ENCODE measurements around the gene SLC39A1. TPM values are rescaled to one million over a fixed set of nuclear protein-coding genes. Genes with fewer than 3 reads are reported as not detected.

SLC39A1 gene
- total RNA-seq, 1 experiment from 2014 or later = 124 TPM

GRCh38 chr1:153936011-153936802 is 27.1 kb downstream of the SLC39A1 start:
- intact Hi-C loops (cut with micrococcal nuclease) = no loop called here
- H3K27ac Mint-ChIP-seq (ENCODE audit: low read depth, unreplicated experiment) = no peak overlapping the region
- H3K9me3 Mint-ChIP-seq (ENCODE audit: unreplicated experiment) = no peaks in the 10 kb centered on the region
- no peaks in the 10 kb centered on the region for H3K27me3 Mint-ChIP-seq (ENCODE audit: insufficient read depth, unreplicated experiment)
- DNase-seq (ENCODE audit: unreplicated experiment) = no peak
- BruUV-seq (replicated peaks) = no TSS peak
- TF ChIP-seq CTCF (IDR thresholded peaks at IDR 0.05; ENCODE audit: unreplicated experiment) = no peak
- no peaks in the 10 kb centered on the region for H3K4me1 Mint-ChIP-seq (ENCODE audit: insufficient read depth, unreplicated experiment)
- ChIA-PET POLR2A (interaction anchor here (2.0 to 3.1 kb wide), 2 partner anchors 9 to 12 kb away, joined by 5 to 15 read pairs; partner anchors contain the start of gene DENND4B), CTCF (interaction anchor here (0.6 kb wide), 2 partner anchors 13 to 139 kb away, joined by 3 read pairs; partner anchors contain the start of gene GATAD2B)
- H3K4me3 Mint-ChIP-seq (ENCODE audit: unreplicated experiment) = no peak overlapping the region
- H3K36me3 Mint-ChIP-seq (ENCODE audit: insufficient read depth, unreplicated experiment) = peaks cover 74% of the 10 kb centered on the region

DNA sequence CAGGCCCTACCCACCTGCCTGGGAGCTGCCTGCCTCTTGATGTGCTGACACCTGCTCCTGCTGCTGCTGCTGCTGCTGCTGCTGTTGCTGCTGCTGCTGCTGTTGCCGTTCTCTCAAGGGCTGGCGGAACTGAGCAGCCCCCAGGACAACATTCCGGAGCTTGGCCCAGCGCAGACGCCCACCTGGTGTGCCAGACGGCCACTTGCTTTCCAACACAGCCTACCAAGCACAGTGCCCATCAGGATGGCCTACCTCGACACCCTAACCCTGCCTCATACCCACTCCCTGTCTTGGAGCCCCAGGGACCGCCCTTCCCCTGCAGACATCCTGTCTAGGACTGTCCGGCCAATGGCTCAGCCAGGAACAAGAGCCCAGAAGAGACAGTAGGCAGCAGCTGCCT is 28.6 kb downstream of the SLC39A1 start:
- Mint-ChIP-seq H3K27ac (ENCODE audit: low read depth, unreplicated experiment) (peak overlapping the region; percentile 27), H3K4me1 (ENCODE audit: insufficient read depth, unreplicated experiment) (no peaks in the 10 kb centered on the region), H3K4me3 (ENCODE audit: unreplicated experiment) (no peak overlapping the region), H3K36me3 (ENCODE audit: insufficient read depth, unreplicated experiment) (peaks cover 75% of the 10 kb centered on the region), H3K27me3 (ENCODE audit: insufficient read depth, unreplicated experiment) (no peaks in the 10 kb centered on the region), H3K9me3 (ENCODE audit: unreplicated experiment) (no peaks in the 10 kb centered on the region)
- POLR2A ChIA-PET = interaction anchor here (1.6 to 3.1 kb wide), 2 partner anchors 11 kb away, joined by 13 to 15 read pairs; partner anchors contain the start of gene DENND4B
- intact Hi-C loops (cut with micrococcal nuclease) = no loop called here
- CTCF ChIA-PET = interaction anchor here (0.6 kb wide), 1 partner anchor 12 kb away, joined by 4 read pairs; no protein-coding TSS in a partner anchor
- no TSS peak for BruUV-seq (replicated peaks)
- TF ChIP-seq CTCF (IDR thresholded peaks at IDR 0.05; ENCODE audit: unreplicated experiment) = no peak
- no peak for DNase-seq (ENCODE audit: unreplicated experiment)

DNA sequence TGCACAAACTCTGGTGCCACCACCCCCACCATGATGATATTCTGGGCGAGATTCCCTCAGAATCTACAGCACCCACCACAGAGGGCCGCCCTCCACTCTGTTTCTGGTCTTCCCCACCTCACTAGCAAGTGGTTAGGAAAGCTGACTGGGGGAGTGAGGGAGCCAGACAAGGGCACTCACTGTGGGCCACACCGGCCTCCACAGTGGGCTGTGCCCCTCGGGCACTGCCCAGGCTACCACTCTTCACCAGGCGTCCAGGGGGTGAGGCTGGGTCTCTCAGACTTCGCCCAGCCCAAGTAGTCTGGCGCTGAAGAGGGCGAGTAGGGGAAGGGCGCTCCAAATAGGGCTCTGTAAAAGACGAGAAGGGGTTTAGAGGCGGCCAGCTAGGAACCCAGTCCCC is 29.4 kb downstream of the SLC39A1 start:
- Mint-ChIP-seq H3K27ac (ENCODE audit: low read depth, unreplicated experiment) (no peak overlapping the region), H3K4me3 (ENCODE audit: unreplicated experiment) (no peak overlapping the region), H3K9me3 (ENCODE audit: unreplicated experiment) (no peaks in the 10 kb centered on the region), H3K27me3 (ENCODE audit: insufficient read depth, unreplicated experiment) (no peaks in the 10 kb centered on the region), H3K4me1 (ENCODE audit: insufficient read depth, unreplicated experiment) (no peaks in the 10 kb centered on the region), H3K36me3 (ENCODE audit: insufficient read depth, unreplicated experiment) (peaks cover 68% of the 10 kb centered on the region)
- CTCF ChIA-PET = no interaction called here
- no peak for DNase-seq (ENCODE audit: unreplicated experiment)
- POLR2A ChIA-PET = interaction anchor here (0.7 to 3.1 kb wide), 3 partner anchors 10 to 323 kb away, joined by 4 to 15 read pairs (median 13); partner anchors contain the start of gene DENND4B
- intact Hi-C loops (cut with micrococcal nuclease) = no loop called here
- TF ChIP-seq CTCF (IDR thresholded peaks at IDR 0.05; ENCODE audit: unreplicated experiment) = no peak
- BruUV-seq (replicated peaks) = no TSS peak

DNA sequence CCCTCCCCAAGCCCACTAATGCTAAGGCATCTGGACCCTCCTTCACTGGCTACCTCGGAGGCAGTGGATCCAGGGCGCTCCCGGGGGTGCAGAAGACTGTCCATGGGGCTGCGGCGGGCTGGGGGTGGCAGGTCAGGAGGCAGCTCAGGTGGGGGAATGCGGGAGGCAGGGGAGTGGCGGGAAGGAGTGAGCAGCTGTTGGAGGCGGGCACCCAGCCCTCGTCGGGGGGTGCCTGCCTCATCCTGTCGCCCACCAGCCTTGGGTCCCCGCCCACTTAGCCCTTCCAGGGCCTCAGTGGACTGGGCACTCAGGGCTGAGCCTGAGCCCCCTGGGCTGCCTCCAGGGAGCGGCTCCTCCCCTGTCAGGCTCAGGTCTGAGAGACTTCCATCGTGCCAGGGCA is 29.9 kb downstream of the SLC39A1 start:
- intact Hi-C loops (cut with micrococcal nuclease) = no loop called here
- no peak for TF ChIP-seq CTCF (IDR thresholded peaks at IDR 0.05; ENCODE audit: unreplicated experiment)
- peaks cover 65% of the 10 kb centered on the region for H3K36me3 Mint-ChIP-seq (ENCODE audit: insufficient read depth, unreplicated experiment)
- DNase-seq (ENCODE audit: unreplicated experiment) = no peak
- H3K4me1 Mint-ChIP-seq (ENCODE audit: insufficient read depth, unreplicated experiment) = no peaks in the 10 kb centered on the region
- BruUV-seq (replicated peaks) = no TSS peak
- ChIA-PET CTCF (interaction anchor here (0.6 kb wide), 1 partner anchor 33 kb away, joined by 3 read pairs; no protein-coding TSS in a partner anchor), POLR2A (no interaction called here)
- H3K27me3 Mint-ChIP-seq (ENCODE audit: insufficient read depth, unreplicated experiment) = no peaks in the 10 kb centered on the region
- no peaks in the 10 kb centered on the region for H3K9me3 Mint-ChIP-seq (ENCODE audit: unreplicated experiment)
- no peak overlapping the region for H3K27ac Mint-ChIP-seq (ENCODE audit: low read depth, unreplicated experiment)
- no peak overlapping the region for H3K4me3 Mint-ChIP-seq (ENCODE audit: unreplicated experiment)
